GM21528 (cell line): ENCODE data around the gene RELT.

Experiments
- ATAC-seq: cut with Tn5 transposase; IDR thresholded peaks from one replicate; pipeline ENCODE4 v1.9.1; 2021; ENCODE audit warnings: mild to moderate bottlenecking, moderate library complexity; ENCODE audit not compliant: unreplicated experiment, low FRiP score

The RELT gene

DNA sequence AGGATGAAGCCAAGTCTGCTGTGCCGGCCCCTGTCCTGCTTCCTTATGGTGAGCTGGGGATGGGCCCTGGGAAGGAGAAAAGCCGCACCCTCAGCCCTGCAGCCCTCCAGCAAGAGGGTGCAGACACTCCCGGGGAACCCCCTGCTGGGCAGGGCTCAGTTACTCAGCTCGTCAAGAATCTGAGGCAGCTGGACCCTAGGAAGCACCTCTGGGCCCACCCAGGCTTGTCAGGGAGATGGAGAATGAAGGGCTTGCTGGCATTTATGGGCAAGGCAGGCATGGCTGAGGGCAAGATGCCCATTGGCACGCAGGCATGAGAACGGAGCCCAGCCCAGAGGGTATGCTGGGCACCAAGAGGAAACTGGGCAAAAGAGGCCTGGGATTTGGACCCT is 12.9 kb downstream of the RELT start:
- no peak for ATAC-seq

DNA sequence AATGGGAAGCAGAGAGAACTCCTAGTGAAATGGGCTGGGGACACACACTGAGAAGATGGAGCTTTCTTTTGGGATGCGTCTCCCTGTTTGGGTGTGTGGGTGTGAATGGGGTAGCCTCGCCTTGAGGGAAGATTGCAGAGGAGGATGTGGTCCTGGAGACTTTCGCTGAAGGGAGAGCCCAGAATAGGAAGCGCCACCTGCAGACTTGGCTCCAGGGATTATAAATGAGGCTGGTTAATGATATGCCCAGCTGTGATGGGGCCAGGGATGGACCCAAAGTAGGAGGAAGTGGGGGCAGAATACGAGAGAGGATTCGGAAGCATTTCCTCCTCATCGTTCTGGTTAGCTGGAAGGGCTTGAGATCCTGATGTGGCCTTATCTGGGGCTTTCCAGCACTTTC is 13.7 kb downstream of the RELT start:
- no peak for ATAC-seq

DNA sequence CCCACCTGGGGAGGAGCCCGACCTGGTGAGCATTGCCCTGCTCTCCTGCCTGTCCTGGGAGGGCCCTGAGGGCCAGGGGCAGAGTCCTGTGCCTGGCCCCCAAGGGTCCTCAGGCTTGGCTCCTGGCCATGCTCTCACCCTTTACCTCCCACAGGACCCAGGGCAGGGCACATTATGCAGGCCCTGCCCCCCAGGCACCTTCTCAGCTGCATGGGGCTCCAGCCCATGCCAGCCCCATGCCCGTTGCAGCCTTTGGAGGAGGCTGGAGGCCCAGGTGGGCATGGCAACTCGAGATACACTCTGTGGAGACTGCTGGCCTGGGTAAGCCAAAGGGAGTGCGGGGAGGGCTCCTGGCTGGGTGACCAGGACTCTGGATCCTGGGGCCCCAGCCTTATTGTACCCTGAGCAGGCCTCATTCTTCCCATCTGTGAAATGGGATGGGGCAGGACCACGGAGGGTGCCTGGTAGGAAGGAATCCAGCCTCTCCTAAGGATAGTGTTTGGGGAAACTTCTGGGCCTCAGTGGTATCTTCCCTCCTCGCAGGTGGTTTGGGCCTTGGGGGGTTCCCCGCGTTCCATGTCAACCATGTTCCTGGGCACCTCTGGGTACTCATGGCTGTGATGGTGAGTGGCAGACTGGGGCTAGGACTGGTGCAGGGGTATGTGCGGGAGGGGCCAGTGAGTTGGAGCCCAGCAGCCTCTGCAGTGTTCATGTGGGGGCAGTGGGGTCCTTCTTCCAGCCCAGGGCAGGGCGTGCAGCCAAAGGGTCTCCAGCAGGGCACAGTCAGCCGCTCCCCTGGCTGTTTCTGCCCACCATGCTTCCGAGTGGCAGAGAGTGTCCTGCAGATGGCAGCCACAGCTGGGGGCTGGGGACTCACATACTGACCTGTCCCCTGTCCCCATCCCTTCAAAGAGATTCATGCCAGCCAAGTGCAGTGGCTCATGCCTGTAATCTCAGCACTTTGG is 14.7 kb downstream of the RELT start:
- ATAC-seq = no peak

DNA sequence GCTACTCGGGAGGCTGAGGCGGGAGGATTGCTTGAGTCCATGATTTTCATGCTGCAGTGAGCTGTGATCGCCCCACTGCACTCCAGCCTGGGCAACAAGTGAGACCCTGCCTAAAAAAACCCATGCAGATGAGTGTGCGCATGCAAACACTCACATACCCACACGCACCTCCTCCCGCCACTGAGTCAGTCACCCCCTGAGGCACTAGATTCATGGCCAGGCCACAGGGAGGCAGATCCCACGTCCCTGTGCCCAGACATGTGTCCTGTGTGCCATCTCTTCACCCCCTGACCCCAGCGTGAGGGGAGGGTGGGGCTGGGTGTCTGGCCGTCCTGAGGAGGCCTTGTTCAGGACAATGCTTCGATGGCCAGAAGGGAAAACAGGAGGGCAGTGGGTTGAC is 15.5 kb downstream of the RELT start:
- no peak for ATAC-seq

DNA sequence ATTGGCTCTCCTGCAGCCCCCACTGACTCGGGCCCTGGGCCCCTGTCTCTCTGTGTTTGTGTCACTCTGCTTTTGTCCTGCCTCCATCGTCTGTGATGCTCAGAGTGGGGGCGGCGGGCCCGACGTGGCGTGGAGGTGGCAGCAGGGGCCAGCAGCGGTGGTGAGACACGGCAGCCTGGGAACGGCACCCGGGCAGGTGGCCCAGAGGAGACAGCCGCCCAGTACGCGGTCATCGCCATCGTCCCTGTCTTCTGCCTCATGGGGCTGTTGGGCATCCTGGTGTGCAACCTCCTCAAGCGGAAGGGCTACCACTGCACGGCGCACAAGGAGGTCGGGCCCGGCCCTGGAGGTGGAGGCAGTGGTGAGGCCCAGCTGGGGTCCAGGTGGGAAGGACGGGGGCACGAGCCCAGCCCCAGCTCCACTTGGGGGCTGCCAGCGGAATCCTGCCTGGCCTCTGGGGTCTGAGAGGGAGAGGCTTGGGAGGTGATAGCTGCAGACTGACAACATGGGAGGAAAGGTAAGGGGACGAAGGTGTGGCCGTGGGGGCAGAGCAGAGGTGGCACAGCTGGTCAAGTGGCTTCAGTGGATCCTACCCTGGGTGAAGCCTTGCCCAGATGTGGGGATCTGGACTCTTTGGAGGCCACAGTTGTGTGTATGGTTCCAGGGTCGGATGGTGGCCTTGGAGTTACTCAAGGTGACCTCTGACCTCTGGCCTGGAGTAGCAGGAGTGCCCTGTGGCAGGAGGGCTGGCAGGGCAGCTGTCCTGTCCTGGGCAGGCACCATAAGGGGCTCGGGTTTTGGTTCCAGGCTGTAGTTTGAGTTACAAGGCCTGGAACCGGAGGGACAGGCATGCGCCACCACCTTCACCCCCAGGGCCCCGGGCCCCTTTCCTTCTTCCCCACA is 16.2 kb downstream of the RELT start:
- no peak for ATAC-seq

- ATAC-seq = no peak
Measured at GRCh38 chr11:73393011-73393380, 16.8 kb downstream of the RELT start.

- no peak for ATAC-seq
Measured at GRCh38 chr11:73393479-73394415, 17.5 kb downstream of the RELT start.

GRCh38 chr11:73394416-73395296 is 18.5 kb downstream of the RELT start:
- ATAC-seq = no peak

- no peak for ATAC-seq
Measured at GRCh38 chr11:73395297-73396208, 19.4 kb downstream of the RELT start.

DNA sequence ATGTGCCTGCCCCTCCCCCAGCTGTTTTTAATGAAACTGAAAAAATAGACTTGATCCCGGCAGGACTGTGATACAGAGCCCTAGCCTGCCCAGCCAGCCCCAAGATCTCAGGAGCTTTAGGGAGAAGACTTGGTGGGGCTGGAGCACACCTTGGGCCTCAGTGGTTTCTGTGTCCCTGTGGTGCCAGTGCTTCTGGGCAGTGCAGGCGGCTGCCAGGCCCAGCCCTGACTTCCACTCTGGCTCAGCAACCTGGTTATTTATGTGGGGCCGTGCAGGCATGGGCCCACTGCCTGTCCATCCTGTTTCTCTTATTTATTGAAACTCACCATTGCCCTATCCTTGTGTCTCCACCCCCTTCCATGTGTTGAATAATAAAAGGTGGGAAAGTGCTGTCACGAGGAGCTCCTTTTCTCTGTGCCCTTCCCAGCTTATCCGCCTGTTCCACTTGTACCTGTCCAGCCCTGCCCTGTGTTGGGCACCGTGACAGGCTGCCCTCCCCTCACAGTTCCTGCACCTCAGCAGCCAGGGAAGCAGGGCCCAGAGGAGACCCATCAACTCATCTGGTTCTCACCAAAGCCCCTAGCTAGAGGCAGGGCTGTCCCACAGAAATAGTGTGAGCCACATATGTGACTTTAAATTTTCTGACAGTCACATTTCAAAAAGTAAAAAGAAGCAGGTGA is 20.2 kb downstream of the RELT start:
- no peak for ATAC-seq

- no peak for ATAC-seq
Measured at GRCh38 chr11:73396985-73397384, 20.8 kb downstream of the RELT start.

DNA sequence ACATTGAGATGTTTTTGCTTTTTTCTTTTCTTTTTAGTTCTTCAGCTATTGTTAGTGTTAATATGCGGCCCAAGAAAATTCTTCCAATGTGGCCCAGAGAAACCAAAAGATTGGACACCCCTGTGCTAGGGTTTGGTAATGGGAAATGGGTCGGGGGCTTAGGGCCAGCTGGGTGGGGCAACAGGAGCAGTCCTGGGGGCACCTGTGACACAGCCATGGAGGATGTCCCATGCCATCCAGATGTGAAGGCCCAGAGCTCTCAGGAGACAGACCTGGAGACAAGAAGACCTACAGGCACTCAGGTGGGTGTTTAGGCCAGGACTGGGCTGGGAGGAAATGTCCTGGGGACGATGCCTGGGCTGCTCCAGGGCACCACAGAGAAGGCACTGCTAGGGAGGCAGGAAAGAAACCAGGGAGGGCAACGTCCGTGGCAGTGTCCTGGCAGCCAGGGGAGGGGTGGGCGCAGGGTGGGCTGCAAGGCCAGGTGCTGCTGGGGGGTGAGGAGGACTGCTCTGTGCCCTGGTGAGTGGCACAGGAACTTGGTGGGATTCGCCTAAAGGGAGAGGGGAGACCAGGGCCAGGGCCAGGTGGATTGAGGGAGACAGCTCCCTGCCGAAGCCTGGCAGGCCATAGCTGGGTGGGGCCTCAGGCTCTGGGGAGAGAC is 21.4 kb downstream of the RELT start:
- no peak for ATAC-seq

GRCh38 chr11:73398132-73398526 is 21.9 kb downstream of the RELT start:
- ATAC-seq = no peak

GRCh38 chr11:73398721-73399120 is 22.5 kb downstream of the RELT start:
- no peak for ATAC-seq

DNA sequence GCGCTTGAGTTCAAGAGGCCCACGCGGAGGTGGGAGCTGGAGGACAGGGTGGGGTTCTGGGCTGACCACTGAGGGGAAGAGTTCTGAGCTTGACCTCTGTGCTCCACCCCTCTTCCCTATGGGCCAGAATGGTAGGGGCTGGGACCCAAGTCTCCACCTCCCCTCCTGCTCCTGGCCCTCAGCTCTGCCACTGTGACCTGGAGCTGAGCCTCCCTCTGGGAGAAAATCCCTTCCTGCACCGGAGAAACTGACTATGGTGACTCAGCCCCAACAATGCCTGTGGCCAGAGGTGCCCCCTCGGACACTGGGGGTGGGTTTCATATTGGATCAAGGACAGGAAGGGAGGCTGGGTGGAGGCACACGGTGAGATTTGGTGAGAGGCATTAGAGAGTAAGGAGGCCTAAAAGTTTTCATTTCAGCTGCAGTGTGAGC is 23.0 kb downstream of the RELT start:
- no peak for ATAC-seq

DNA sequence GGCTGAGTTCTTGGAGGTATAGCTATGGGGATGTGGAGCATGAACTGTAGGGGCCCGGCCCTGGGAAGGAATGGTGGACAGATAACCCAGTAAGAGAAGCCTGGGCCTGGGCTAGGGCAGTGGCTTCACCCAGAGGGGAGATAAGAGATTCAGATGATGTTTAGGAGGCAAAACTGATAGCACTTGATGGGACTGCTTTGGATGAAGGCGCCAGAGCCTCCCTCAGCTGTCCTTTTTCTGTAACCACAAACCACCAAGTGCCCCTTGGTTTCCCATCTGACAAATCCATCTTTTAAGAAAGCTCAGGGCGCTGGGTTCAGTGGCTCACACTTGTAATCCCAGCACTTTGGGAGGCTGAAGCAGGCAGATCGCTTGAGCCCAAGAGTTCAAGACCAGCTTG is 23.4 kb downstream of the RELT start:
- ATAC-seq = no peak

- ATAC-seq = no peak
Measured at GRCh38 chr11:73400293-73400692, 24.1 kb downstream of the RELT start.
